HG03521 (cell line): Measurements from ENCODE around the gene TEX48.

Experiments
- ATAC-seq: cut with Tn5 transposase; IDR thresholded peaks from one replicate; pipeline ENCODE4 v1.9.1; 2021; ENCODE audit warnings: mild to moderate bottlenecking, moderate library complexity; ENCODE audit not compliant: unreplicated experiment

TEX48 gene

GRCh38 chr9:114681594-114682332, at the start of gene TEX48:
Gene TEX48 (minus strand): TSS chr9:114682192. CDS start chr9:114671723, 10,469 bp downstream.
- ATAC-seq: peak; percentile 78

DNA sequence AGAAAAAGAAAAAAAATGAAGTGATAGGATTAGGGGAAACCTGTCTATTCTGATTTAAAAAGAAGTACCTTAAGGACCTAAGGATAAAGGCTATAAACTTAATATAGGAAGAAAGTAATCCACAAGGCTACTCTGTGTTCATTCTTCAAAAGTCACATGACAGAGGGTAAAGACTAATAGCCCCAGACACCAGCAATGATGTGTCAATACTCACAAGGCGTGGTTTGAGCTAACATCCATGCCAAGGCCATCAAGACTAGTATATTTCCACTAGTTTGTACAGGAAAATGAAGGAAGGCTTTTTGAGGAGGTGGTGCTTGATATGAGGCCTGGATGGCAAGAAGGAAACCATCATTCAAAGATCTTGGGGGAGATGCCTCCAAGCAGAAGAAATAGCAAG, 49.7 kb upstream of the TEX48 start:
- no peak for ATAC-seq

DNA sequence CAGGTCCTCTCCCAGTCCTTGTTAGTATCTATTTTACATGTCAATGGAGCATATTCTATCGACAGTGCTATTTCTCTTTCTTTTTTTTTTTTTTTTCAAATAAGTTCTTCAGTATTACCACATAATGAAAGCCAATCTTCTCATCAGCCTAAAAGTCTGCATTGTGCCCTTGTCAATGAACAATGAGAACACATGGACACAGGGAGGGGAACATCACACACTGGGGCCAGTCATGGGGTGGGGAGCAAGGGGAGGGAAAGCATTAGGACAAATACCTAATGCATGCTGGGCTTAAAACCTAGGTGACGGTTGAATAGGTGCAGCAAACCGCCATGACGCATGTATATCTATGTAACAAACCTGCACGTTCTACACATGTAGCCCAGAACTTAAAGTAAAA, 47.7 kb upstream of the TEX48 start:
- ATAC-seq: no peak

DNA sequence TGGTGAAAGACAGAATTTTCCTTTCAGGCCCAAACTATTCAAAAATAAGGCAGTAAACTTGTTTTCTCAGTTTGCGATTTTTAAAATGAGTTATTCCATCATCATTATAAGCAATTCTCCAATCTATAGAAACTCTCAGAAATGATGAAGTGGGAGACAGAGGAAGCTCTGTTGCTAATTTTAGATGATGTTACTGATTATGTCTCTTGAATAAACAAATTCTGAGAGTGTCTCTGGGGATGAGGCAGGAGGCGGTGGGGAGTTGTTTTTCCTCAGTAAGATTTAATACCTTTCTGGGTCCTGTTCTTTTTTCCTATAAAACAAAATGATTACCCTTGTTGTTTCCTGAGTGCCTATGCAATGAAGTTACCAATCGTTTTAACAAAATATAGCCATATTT, 43.9 kb upstream of the TEX48 start:
- ATAC-seq: no peak

DNA sequence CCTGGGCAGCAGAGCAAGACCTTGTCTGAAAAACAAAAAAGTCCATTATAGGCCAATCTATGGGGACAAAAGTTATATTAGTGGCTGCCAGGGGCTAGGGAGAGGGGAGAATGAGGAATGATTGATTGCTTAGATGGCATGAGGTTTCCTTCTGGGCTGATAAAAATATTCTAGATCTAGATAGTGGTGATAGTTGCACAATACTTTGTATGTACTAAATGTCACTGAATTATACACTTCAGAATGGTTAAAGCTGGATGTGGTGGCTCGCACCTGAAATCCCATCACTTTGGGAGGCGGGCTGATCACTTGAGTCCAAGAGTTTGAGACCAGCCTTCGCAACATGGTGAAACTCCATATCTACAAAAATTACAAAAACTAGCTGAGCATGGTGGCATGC, 42.8 kb upstream of the TEX48 start:
- ATAC-seq: no peak

- no peak for ATAC-seq
Observed at GRCh38 chr9:114723931-114724330, 41.9 kb upstream of the TEX48 start.

DNA sequence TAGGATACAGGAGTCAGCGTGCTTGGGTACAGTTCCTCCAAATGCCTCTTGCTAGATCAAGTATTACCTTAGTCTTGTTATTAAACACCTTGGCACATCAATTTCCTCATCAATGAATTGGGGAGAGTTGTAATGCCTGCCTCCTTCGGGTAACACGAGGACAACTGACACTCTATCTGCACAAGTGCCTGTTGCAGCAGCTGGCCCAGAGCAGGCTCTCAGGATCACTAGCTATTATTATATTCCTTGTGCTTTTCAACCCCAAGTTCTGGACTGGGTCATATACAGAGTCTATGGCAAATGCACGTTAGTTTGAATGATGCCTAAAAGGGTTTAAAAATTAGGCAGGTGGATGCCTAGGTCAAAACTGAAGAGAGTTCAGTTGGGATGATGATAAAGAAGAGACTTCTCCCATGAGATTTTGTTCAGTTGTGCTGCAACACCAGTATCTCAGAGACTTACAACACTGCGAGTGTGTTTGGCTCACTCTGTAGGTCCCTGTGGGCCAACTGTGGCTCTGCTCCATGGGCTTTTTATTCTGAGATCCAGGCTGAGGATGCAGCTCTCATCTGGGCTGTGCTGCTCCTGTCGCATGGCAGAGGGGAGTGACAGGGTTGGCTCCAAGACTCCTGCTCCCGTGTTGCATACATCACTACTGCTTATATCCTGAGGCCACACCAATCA, 41.1 kb upstream of the TEX48 start:
- no peak for ATAC-seq

DNA sequence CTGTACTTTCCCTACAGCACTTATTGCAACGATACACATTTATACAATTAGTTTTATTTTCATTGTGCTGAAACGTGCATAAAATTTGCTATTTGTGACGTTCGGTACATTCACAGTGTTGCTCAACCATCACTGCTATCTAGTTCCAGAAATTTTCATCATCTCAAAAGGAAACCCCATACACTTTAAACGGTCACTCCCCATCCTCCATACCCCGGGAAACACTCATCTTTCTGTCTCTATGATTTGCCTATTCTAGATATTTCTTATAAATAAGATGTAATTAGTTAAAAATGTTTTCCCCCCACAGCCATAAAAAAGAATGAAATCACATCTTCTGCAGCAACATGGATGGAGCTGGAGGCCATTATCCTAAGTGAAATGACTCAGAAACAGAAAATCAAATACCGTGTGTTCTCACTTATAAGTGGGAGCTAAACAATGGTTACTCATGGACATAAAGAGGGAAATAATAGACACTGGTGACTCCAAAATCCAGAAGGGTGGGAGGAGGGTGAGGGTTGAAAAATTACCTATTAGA, 40.2 kb upstream of the TEX48 start:
- no peak for ATAC-seq

DNA sequence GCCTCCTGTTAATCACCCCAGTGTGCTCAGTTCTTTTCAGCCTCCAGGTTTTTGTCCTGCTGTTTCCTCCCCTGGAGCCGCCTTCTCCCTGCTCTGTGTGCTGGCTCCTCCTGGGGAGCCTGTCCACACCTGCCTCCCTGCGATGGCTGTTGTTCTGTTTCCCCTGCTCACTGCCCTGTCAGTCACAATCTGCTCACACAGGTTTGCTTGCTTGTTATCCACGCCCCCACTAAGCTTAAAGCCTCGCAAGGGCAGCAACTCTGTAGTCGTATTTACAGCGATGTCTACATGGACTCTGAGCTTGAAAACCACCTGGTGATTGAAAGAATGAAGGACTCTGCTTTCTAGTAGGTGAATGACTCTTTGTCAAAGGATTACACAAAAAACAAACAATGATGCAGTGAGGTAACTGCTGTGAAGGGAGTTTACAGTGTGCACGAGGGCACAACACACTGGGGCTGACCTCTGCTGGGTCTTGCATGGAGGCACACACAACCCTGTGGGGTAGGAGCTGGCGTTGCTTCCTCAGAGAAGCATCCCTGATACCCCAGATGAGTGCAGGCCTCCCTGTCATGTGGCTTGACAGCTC, 39.6 kb upstream of the TEX48 start:
- ATAC-seq: no peak

DNA sequence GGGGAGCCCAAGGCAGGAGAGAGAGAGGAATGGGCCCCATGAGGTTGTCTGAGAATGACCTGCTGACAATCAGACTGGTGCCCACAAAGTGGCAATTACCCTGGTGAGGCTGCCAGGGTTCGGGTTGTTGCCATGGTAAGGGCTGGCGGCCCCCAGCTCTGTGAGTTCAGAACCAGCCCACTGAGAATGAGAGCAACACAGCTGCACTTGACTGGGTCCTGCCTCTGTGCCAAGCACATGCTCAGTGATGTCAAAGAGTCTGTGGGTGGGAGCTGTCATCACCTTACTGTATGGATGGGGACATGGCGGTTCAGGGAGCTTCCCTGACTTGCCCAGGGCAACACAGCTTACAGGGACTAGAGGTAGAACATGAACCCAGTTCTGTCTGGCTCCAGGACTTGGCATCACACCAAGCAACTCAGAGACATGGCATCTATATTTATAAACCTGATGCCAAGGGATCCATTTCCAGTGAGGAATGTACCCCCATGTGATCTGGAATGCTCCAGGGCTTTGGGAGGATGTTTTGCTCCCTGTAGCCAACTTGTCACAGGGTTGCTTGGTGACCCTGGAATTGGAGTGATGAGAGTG, 38.2 kb upstream of the TEX48 start:
- ATAC-seq: no peak

DNA sequence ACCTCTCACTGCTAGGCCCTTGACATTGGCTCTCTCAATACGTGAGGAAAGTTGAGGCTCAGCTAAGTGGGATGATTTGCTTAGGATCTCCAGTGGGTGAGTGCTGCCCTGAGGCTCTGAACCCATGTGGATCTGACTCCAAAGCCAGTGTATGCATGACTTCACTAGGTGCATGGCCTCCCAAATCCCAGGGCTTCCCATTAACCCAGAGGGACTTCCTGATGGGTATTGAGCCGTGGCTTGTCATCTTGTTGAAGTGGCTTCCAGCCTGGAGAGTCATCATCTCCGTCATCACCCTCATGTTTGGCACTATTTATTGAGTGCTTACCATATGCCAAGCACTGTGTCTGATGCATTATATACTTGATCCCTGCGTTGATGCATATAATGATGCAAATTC, 37.3 kb upstream of the TEX48 start:
- ATAC-seq: no peak

- peak; percentile 77 for ATAC-seq
Observed at GRCh38 chr9:114718801-114719221, 36.8 kb upstream of the TEX48 start.

DNA sequence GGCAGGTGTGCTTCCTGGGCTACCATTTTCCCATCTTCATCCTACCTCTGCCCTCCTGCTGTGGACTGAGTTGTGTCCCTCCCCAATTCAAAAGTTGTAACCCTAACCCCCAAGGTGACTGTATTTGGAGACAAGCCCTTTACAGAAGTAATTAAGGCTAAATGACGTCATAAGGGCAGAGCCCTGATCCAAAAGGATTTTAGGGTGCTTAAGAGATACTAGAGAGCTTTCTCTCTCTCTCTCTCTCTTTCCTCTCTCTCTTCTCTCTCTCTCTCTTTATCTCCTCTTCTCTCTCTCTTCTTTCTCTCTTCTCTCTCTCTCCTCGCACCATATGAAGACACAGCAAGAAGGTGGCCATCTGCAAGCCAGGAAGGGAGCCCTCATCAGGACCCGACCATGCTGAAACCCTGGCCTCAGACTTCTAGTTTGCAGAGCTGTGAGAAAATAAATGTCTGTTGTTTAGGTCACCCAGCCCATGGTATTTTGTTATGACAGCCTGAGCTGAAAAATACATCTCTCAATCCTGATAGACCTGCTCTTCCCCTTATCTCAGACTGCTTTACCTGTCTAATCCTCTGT, 36.0 kb upstream of the TEX48 start:
- no peak for ATAC-seq

DNA sequence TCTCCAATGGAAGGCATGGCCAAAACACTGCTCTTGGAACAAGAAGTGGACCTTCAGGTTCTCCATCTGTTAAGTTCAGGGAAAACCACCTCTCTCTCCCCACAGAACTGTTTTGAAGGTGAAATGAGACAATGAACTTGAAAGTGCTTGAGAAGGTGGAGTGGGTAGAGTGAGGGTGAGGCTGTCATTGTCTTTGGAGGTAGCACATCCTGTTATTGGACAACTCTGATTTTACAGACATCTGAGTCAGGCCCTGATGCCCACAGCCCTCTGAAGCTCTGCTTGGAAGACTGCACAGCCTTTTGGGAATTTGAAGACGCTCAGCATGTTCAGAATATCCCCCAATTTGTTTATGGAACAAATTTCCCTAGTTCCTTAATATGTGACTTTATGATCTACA, 27.6 kb upstream of the TEX48 start:
- no peak for ATAC-seq

DNA sequence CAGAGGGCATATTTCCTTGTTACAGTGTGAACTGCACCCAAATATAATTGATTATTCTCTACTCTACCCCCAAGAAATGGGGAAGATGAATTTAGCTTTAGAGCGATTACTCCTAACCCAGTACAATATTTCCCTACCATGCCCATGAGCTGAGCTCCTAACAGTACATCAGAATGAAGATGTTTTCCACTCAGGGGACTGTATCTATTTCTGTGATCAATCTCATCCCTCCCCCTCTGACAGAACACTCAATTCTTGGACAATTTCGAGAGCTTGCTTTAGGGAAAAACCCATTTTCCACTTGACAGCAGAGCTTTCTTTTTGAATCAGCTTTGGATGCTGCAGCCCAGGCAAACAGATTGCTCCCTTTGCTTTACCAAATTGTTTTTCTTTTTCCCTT, 24.7 kb upstream of the TEX48 start:
- no peak for ATAC-seq

GRCh38 chr9:114701988-114702387, 20.0 kb upstream of the TEX48 start:
- no peak for ATAC-seq

DNA sequence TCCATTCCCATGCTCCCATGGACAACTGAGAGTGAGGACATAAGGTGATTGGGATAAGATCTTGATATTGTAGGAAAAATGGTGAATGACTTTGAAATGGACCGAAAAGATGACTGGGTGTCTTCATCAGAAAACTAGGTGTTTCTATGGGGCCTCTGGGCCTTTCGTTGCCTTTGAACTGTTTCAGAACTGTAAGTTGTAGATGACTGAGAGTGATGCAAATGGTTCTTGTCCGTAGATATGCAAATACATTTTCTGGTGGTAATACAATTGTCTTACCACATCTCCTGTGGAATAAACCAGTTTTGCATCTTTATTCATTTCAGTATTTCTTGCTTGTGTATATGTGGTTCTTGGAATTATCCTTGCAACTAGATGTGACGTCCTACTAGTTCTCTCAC, 16.0 kb upstream of the TEX48 start:
- peak; percentile 34 for ATAC-seq

DNA sequence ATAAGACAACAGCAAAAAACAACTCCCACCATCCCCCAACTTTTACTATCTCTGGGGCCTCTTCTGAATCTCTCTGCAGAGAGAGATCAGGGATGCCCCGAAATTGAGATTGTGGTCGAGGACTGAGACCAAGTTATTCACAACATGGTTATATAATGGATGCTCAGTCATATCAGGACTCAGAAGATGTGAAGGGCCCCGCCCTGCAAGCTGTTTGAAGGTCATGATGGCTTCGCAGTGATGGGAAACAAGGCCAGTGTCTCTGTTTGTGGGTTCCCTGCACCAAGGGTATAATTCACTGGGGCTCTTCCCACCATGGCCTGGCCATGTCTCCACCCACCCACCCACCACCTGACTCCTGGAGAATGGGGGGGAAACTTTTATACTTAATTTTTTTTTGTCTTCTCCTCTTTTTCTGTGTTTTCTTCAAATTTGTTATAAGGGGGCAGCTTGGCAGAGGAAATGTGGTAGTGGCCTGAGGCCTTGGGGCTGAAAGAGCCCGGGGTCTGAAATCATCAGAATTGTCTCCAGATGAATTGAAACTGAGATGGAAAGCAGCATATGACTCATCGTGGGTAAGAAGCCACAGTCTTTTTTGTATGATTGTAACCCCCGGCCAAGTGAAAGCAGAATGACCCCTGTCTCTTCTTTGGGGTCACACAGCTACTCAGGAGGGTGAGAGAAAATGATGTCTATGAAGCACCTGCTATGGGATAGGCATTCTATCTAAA, 15.0 kb upstream of the TEX48 start:
- peak; percentile 61 for ATAC-seq

DNA sequence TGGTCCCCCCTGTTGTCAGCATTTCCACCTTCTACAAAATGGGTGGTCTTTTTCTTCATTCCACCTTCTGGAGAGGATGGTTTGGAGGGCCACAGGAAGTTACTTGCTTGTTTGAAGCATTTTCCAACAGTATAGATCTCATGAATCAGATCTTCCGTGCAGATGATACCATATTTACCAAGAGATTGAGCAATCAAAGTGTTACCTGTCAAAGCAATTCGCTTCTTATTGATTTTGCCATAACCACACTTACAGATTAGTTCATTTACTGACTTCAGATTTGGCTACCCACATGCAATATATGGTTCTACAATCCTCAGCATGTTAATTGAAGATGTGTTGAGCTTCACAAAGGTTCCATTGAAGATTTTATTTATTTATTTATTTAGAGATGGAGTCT, 14.0 kb upstream of the TEX48 start:
- no peak for ATAC-seq

DNA sequence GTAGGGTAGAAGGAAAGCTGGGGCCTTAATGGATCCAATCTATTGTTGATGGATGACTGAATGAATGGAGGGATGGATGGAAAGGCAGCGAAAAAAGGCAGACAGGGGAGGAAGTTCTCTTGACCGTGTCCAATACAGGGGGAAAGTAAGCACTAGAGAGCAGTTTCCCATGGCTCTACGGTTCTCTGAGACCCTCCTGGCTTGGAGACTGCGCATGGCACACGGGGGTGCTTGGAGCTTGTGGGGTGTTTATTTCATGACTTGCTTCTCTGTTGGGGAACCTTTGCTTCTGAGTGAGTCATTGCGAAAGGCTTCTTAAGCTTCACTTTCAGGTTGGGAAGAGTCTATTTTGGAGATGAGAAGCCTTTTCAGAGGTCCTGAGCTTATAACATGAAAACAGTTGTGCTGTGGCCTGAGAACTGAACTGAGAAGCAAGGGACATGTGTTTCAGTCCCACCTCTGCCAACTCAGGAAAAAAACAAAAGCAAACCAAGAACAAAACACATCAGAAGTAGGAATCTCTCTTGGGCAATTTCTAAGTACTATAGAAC, 12.8 kb upstream of the TEX48 start:
- ATAC-seq: peak; percentile 28
